GM21717 (cell line): ENCODE results near the gene ASH1L.
"Not testable (repeated sequence)": the region's sequence is repeated elsewhere in the genome, so short reads cannot be mapped to it uniquely, and the experiment has no call there.

ENCODE experiments used
- ATAC-seq: cut with Tn5 transposase; IDR thresholded peaks from one replicate; pipeline ENCODE4 v1.9.1; 2021; ENCODE audit warnings: mild to moderate bottlenecking, moderate library complexity; ENCODE audit not compliant: unreplicated experiment

The ASH1L gene

DNA sequence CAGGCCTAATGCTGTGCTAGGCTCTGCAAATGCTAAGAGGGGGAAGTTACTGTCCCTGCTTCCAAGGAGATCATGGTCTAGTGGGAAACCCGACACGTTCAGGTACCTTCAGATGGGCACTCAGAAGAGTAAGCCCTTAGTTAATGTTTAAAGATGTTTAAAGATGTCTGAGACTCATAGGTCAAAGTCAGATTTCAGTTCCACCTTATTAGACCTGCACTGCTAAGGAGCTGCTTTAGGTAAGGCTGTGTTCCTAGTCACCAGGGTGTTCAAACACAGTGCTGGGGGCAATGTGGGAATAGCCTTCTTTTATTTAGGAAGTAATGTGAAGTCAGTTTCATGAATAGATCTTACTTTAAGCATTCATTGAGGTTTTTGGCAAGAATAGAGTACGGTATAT, 245.7 kb downstream of the ASH1L start:
- ATAC-seq = no peak

DNA sequence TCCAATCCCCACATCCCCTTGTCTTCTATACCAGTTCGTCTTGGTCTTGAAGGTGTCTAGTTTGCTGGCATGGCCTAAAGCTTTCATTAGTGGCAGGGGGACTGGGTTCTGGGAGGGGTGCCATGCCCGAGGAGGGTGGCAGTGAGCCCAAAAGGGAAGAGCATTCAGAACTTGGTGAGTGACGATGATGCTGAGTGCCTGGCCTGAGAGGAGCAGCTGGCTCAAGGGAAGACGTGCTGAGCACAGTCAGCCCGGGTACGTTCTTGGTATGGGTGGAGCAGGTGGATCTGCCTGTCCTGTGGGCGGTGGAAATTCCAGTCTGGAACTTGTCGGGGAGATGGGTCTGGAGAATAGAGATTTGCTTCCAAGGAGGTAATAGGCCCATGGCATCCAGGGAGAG, 249.3 kb downstream of the ASH1L start:
- no peak for ATAC-seq

DNA sequence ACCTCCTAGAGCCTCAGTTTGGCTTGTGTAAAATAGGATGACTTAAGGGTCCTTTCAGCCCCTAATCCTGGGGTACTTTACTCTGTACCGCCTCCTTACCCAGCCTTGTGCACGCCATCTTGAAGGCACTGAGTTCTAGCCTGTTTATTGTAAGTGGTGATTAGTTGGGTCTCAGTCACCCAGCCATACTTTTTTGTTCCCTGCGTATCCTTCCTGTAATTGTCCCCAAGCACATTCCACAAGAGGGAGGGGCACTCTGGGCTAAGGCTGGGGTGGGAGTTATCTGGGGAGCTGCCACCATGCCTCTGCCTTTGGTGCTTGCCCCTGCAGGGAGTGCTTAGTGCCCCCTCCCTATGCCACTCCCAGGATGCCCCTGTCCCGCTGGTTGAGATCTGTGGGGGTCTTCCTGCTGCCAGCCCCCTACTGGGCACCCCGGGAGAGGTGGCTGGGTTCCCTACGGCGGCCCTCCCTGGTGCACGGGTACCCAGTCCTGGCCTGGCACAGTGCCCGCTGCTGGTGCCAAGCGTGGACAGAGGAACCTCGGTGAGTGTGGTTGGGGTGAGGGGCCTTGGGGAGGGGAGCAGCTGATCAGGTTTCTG, 253.1 kb downstream of the ASH1L start:
- no peak for ATAC-seq

DNA sequence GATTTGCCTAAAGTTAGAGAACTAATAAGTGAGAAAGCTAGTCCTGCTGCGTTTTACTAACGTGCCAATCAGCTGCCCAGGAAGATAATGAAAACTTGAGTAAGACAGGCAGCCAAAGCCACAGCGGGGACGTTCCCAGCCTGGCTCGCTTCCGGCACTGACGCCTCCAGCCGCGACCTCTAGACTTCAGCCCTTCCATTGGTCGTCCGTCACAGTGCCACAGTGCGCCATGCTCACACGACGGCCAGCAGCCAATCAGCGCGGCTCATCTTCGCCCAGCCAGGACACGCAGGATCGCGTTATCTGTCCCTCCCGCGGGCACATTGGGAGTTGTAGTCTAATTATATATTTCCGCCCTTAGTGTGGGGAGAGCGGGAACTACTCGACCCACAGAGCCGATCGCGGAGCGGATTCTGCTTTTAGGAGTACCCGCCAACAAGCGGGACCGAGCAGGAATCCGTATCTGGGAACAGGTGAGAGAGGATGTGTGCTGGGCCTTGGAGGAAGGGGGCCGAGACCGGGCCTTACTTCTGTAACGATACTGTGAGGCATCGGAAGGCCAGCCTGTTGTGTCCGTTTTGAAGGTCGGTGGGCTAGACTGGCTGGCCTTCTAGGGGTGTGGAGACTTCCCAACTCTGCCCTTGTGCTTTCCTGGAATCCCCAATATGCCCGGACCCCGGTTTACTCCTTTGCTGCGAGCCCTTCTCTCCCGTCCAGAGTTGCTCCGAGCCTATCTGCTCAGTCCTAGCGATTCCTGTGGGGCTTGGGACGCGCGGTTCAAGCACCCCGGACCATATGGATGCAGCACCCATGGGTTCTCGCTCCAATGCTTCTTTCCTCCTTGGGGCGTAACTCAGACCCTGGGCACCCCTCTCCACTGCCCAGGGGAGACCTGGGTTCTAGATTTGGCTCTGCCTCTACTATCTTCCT, 253.8 kb downstream of the ASH1L start, which contains the start of gene FDPS:
TSS of gene FDPS (plus strand) at position 374 of the 930 bp plus-strand sequence. CDS start 924 bp downstream, outside the sequence.
- ATAC-seq = peak; percentile 92

DNA sequence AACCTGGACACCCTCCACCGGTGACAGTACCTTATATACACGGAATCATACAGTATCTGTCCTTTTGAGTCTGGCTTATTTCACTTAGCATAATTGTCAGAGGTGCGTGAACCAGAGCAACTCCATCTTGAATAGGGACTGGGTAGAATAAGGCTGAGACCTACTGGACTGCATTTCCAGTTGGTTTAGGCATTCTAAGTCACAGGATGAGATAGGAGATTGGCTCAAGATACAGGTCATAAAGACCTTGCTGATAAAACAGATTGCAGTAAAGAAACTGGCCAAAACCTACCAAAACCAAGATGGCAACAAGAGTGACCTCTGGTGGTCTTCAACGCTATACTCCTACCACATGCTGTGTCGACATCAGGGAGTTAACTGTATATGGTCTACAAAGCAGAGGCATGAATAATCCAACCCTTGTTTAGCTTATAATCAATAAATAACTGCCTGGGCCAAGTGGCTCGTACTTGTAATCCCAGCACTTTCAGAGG, 255.3 kb downstream of the ASH1L start:
- ATAC-seq = no peak

DNA sequence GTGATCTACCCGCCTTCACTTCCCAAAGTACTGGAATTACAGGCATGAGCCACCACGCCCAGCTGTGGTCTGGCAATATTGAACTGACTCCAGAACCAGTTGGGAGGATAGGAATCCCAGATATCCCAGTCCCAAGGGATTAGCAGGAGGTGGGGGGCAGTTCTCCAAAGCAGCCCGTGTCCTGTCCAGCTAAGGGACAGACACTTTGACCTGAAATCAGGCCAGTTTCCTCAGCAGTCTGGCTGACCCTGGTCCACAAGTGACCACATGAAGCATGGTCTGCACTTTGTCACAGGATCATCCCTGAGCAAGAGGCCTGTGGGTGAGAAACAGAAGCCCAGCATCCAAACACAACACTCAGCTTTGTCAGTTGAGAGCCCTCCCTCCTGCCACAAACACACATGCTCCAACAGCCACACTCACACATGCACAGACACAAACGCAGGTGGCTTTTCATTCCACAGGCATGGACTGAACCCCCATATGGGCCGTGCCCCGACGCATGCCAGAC, 256.7 kb downstream of the ASH1L start:
- ATAC-seq = no peak

DNA sequence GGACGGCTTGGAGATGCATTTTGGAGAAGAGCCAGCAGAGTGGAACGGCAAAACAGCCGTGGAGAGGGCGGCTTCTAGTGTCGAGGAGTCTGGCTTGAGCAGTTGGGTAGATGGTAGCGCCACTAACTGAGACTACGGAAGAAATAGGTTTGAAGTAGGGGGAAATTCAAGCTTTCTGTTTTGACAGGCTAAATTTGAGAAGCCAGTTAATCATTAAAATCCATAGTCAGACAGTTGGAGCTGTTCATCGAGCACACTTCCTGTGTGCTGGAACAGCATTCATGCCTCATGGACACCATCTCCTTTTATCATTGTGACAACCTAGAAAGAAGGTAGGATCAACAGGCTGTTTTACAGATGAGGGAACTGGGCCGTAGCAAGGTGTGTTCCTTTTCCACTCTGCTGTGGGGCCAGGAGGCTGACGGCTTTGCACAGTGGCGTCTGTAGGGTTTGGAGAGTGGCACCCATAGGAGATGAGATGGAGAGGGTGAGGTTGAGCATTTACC, 258.0 kb downstream of the ASH1L start:
- ATAC-seq = no peak

DNA sequence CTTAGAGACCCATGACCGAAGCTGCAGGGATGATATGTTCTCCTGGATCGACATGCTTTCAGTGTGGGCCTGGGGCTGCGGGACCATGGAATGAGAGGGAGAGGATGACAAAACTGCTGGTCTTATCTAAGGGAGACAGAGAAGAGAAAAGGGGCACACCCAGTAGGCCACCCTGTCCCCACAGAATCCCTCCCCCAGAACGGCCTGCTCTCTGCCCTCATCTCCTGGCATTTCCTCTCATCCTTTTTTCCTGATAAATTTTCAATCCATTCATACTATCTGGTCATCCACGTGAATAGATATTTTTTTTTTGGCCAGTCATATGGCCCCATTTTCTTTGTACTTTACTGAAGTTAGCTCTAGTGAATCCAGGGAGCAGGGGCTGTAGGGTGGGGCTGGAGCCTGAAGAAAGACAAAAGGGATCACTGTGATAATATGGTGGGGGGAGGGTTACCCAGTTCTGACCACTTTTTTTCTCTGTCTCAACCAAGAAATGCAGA, 261.2 kb downstream of the ASH1L start, which contains the start of gene PKLR:
TSS of gene PKLR (minus strand) at position 97 of the 500 bp plus-strand sequence. CDS start at position 54, 43 bp downstream.
- no peak for ATAC-seq

DNA sequence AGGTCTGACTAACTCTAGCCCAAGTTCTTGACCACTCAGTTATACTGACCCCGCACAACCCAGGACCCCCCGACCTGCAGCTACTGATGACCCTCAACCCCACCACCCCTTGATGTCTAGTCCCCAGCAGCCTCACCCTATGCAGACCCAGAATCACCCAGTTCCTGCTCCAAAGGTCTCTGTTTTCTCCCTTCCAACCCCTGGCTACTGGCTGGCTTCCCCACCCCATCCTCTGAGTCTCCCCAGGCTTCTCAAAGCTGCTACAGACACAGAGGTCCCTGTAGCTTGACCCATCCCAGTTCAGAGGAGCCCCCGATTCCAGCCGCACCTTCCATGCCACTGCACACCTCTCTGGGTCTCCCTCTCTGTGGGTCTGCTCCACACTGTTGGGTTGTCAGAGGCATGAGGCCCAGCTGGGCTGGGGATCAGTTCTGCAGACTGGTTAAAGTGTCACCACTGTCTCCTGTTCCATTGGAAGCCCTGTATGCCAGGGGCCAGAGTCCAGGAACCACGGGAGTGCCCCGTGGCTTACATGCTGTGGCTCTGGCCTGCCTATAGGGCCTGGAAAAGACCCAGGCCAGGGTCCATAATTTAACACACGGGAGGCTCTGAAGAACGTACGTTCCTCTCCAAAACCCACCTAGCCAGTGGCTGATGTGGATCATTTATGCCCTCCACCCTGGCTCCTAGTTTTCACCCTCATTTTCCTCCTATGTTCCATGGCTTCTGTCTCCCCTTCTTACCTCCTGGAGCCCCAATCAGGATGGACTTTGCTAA, 261.9 kb downstream of the ASH1L start:
- ATAC-seq = no peak

DNA sequence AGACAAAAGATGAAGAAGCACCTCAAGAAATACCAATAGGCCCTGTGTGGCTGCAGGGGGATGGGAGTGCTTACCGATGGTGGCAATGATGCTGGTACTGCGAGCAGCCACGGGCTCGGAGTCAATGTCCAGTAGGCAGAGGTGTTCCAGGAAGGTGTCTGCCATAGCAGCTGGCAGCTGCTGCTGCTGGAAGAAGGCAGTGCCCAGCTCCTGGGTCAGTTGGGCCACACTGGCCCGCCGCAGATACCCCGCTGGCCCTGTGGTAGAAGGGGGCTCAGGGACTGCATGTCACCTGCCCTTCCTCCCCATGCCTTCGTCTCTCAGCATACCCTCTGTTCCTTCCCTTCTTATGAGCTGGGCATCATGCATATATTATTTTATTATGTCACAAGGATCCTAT, 262.6 kb downstream of the ASH1L start:
- no peak for ATAC-seq

DNA sequence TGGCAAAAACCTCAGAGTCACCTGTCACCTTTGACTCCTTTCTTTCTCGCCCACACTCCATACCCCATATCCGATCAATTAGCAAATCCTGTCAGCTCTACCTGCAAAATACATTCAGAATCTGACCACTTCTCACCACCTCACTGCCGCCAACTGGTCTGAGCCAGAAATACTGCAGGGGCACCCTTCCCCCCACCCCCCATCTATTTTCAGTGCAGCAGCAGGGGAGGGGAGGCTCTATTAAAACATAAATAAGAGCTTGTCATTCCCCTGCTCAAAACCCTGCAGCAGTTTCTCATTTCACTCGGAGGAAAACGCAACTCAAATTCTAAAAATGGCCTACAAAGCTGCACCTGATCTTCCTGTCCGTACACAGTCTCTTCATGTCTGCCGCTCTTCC, 265.2 kb downstream of the ASH1L start:
- ATAC-seq = no peak

DNA sequence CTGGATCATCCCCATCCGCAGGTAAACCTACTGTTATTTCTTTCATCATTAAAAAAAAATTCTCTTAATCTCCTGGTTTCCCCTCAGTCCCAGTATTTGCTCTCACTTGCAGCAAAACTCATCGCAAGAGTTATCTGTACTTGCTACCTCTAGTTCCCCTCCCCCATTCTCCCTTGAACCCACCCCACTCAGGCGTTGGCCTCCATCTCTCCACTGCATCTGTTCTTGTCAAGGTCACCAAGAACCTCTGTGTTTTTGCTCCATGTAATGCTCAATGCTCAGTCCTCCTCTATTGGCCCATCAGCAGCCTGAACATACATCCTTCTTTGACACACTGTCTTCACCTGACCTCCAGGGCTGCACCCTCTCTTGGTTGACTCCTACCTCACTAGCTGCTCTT, 265.9 kb downstream of the ASH1L start:
- ATAC-seq = no peak

DNA sequence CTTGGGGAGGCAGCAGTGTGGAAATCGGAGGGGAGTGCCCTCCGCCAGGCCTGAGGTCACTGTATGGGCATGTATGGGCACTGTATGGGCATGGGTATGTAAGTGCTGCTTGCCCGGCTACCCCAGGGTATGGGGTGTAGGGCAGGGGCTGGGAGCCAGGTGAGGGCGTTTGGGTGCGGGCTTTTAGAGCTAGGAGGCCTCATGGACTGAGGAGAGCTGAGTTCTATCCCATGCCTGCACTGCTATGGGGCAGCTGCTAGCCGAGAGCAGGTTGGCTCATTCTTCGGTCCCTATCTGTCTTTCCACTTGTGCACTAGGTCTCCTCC, 266.7 kb downstream of the ASH1L start:
- no peak for ATAC-seq

DNA sequence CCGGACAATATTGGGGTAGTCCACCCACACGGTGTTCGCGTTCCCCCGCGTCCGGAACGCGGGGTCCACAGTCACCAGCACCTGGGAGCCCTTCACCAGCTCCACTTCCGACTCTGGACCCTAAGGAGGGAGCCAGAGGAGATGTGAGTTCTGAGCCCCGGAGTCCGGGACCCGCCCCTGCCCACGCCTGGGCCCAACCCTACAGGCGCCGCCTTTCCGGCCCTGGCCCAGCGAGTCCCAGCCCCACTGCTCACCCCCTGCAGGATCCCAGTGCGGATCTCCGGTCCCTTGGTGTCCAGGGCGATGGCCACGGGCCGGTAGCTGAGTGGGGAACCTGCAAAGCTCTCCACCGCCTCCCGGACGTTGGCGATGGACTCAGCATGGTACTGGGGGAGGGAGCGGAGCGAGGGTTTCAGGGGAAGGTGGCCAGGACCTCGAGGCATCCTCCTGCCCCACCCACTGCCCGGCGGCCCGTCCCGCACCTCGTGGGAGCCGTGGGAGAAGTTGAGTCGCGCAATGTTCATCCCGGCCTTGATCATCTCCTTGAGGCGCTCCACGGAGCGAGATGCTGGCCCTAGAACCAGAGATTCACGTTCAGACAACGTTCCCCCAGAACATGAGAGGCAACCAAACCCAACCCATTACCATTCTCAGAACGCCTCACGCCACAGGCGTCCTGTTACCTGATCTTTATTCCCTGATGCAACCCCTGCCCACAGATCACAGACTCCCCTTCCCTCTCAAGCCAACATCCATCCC, 267.2 kb downstream of the ASH1L start:
- no peak for ATAC-seq

DNA sequence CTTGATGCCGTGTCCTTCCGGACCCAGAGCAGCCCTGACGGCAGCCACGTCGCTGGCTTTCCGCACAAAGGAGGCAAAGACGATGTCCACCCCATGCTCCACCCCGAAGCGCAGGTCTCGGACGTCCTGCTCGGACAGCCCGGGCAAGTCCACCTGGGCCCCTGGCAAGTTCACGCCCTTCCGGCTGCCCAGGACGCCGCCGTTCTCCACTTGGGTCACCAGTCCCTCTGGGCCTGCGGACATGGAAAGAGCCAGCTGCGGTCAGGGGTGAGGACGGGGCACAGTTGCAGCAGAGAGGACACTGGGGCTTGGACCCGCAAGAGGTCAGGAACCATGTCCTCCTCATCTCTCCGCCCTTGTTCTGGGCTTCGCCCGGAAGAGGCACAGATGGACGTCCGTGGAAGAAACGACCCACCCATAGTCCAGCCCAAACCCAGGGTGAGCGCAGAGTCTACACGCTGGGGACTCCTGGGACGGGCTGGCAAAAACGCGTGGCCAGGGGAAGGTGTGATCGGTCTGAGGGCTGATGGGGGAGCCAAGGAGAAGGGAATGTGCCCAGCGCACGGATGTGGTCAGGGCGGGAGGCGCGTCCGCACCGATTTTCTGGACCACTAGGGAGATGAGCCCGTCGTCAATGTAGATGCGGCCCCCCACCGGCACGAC, 268.0 kb downstream of the ASH1L start:
- ATAC-seq = no peak

DNA sequence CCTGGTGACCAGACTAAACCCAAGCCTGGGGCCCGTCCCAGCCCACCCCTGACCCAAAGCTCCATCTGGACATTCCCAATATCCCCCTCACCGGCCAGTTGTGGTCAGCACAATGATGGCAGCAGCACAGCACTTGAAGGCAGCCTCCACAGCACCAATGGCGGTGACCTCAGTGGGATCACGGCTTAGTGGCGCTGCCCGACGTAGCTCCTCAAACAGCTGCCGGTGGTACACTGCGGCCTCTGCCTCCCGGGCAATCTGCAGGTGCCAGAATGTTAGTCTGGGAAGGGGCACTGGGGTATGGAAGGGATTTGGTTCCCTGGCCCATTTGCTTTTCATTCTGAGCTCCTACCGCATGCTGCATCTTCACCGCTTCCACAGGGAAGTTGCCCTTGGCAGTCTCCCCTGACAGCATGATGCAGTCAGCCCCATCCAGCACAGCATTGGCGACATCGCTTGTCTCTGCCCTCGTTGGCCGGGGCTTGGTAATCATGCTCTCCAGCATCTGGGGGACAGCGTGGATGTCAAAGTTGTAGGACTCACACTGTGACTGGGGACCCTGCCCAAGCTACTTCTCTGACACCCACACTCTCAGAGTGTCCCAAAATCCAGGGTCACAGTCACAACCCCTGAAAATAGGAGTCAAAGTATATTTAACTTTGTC, 269.4 kb downstream of the ASH1L start:
- no peak for ATAC-seq

DNA sequence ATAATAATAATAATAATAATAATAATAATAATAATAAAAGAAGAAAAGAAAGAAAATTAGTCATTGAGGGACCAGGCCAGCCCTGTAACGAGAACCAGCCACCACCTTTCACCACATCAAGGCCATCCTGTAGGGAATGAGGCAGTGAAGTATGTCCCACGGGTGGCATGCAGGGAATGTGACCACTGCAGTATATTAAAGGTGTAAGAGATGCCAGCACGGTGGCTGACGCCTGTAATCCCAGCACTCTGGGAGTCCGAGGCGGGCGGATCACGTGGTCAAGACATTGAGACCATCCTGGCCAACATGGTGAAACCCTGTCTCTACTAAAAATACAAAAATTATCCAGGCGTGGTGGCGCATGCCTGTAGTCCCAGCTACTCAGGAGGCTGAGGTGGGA, 271.6 kb downstream of the ASH1L start:
- ATAC-seq = not testable (repeated sequence)

DNA sequence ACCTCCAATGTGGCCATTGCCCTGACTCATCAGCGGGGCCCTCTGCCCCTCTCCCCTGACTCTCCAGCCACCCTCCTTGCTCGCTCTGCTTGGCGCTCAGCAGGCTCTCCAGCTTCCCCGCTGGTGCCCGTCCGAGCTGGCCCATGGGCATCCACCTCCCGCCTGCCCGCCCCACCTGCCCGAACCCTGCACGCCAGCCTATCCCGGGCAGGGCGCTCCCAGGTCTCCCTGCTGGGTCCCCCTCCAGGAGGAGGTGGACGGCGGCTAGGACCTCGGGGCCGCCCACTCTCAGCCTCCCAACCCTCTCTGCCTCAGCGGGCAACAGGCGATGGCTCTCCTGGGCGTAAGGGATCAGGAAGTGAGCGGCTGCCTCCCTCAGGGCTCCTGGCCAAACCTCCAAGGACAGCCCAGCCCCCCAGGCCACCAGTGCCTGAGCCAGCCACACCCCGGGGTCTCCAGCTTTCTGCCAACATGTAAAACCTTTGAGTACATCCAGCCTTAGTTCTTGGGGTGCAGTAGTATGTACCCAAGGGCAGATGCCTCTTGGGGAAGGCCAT, 274.5 kb downstream of the ASH1L start:
- ATAC-seq = no peak

DNA sequence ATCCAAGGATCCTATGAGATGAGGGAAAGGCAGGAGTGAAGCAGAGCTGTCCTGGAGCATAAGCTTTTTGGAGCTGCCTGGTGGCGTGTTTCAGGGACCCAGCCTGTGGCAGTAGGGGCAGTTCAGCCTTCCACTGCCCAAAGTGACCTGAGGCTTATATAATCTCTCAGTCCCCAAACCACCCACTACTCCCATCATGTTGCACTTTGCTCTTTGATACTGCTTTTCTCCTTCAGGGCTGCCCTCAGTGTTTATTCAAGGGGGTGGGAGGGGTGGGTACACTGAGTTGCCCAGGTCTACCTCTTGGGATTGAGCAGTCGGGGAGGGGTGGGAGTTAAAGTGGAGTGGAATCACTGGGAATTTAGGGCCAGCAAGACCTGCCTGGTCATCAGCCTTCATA, 276.1 kb downstream of the ASH1L start:
- no peak for ATAC-seq
